DOHH2 (cell line): ENCODE data around the gene CCDC170.

ENCODE experiments used
- CTCF ChIP-seq: fragments of 200-600 bp; sonication (generic); IDR thresholded peaks from one replicate; pipeline ENCODE4 v1.5.1; 2014; ENCODE audit warnings: antibody characterized with exemption, mild to moderate bottlenecking, low read depth, low read length; ENCODE audit not compliant: poor library complexity, severe bottlenecking
- EZH2phosphoT487 ChIP-seq: fragments of 200-600 bp; sonication (generic); IDR thresholded peaks from 2 replicates; pipeline ENCODE4 v1.6.1; 2017; ENCODE audit warnings: borderline replicate concordance, mild to moderate bottlenecking, antibody characterized with exemption, low read length, moderate library complexity, mixed read lengths

GRCh38 chr6:151461673-151462072, 32.1 kb upstream of the CCDC170 start:
- TF ChIP-seq CTCF (no peak), EZH2phosphoT487 (no peak)
